ENCODE data around the gene FOXG1.

Gene FOXG1

GRCh38 chr14:28784096-28785048, 17.8 kb downstream of the FOXG1 start:
- H3K36me3 ChIP-seq (ENCODE audit: control insufficient read depth, insufficient read depth, low read length), result no peaks in the 10 kb centered on the region
- H3K9ac ChIP-seq (ENCODE audit: low read length), result no peak overlapping the region
- no peak overlapping the region for H3K27ac ChIP-seq (ENCODE audit: low read depth, low read length)
- H3K27me3 ChIP-seq (ENCODE audit: control insufficient read depth, insufficient read depth, low read length), result peaks cover 3% of the 10 kb centered on the region
- no peaks in the 10 kb centered on the region for H3K4me1 ChIP-seq (ENCODE audit: control insufficient read depth, insufficient read depth, low read length)
- H3K4me3 ChIP-seq (ENCODE audit: low read length), result no peak overlapping the region

GRCh38 chr14:28785096-28785952, 18.7 kb downstream of the FOXG1 start:
- Histone ChIP-seq H3K27me3 (ENCODE audit: control insufficient read depth, insufficient read depth, low read length) (peaks cover 3% of the 10 kb centered on the region), H3K4me1 (ENCODE audit: control insufficient read depth, insufficient read depth, low read length) (no peaks in the 10 kb centered on the region), H3K9ac (ENCODE audit: low read length) (no peak overlapping the region), H3K27ac (ENCODE audit: low read depth, low read length) (no peak overlapping the region), H3K4me3 (ENCODE audit: low read length) (peak overlapping the region; percentile 46), H3K36me3 (ENCODE audit: control insufficient read depth, insufficient read depth, low read length) (no peaks in the 10 kb centered on the region)

GRCh38 chr14:28807518-28807917, 40.9 kb downstream of the FOXG1 start:
- Histone ChIP-seq H3K27me3 (ENCODE audit: control insufficient read depth, insufficient read depth, low read length) (no peaks in the 10 kb centered on the region), H3K36me3 (ENCODE audit: control insufficient read depth, insufficient read depth, low read length) (no peaks in the 10 kb centered on the region), H3K4me1 (ENCODE audit: control insufficient read depth, insufficient read depth, low read length) (no peaks in the 10 kb centered on the region), H3K4me3 (ENCODE audit: low read length) (no peak overlapping the region), H3K9ac (ENCODE audit: low read length) (no peak overlapping the region), H3K27ac (ENCODE audit: low read depth, low read length) (no peak overlapping the region)

GRCh38 chr14:28813810-28814209, 47.2 kb downstream of the FOXG1 start:
- Histone ChIP-seq H3K36me3 (ENCODE audit: control insufficient read depth, insufficient read depth, low read length) (no peaks in the 10 kb centered on the region), H3K27ac (ENCODE audit: low read depth, low read length) (no peak overlapping the region), H3K4me1 (ENCODE audit: control insufficient read depth, insufficient read depth, low read length) (no peaks in the 10 kb centered on the region), H3K27me3 (ENCODE audit: control insufficient read depth, insufficient read depth, low read length) (no peaks in the 10 kb centered on the region), H3K4me3 (ENCODE audit: low read length) (no peak overlapping the region), H3K9ac (ENCODE audit: low read length) (no peak overlapping the region)

All from rectal smooth muscle tissue (tissue), 1 donor.